ENCODE measurements around the gene C11orf21. TPM values are rescaled to one million over a fixed set of nuclear protein-coding genes. Genes with fewer than 3 reads are reported as not detected.
A peak's percentile ranks its signal among the peaks of the same experiment; 100 is the strongest.

C11orf21 gene
- total RNA-seq, 1 donor from 2014 or later, result 8.1 TPM

- Histone ChIP-seq H3K4me1 (peaks cover 80% of the 10 kb centered on the region), H3K36me3 (no peaks in the 10 kb centered on the region), H3K9me3 (no peaks in the 10 kb centered on the region), H3K4me3 (no peak overlapping the region), H3K27ac (peak overlapping the region; percentile 51), H3K27me3 (no peaks in the 10 kb centered on the region)
- TF ChIP-seq CTCF (IDR thresholded peaks at IDR 0.05) (no peak), POLR2AphosphoS5 (IDR thresholded peaks at IDR 0.05; ENCODE audit: insufficient read depth in 1 of 2, low read depth in 1 of 2) (no peak), POLR2A (IDR thresholded peaks at IDR 0.05) (no peak)
- intact Hi-C loops (cut with DNase I), result loop anchor here (5.0 to 10.0 kb wide), 3 partner anchors 89 to 586 kb away; no protein-coding TSS in a partner anchor
- no peak for DNase-seq (ENCODE audit: extremely low spot score in 2 of 2)
These were observed 7.0 kb upstream of the C11orf21 start for GRCh38 chr11:2308713-2309112.

DNA sequence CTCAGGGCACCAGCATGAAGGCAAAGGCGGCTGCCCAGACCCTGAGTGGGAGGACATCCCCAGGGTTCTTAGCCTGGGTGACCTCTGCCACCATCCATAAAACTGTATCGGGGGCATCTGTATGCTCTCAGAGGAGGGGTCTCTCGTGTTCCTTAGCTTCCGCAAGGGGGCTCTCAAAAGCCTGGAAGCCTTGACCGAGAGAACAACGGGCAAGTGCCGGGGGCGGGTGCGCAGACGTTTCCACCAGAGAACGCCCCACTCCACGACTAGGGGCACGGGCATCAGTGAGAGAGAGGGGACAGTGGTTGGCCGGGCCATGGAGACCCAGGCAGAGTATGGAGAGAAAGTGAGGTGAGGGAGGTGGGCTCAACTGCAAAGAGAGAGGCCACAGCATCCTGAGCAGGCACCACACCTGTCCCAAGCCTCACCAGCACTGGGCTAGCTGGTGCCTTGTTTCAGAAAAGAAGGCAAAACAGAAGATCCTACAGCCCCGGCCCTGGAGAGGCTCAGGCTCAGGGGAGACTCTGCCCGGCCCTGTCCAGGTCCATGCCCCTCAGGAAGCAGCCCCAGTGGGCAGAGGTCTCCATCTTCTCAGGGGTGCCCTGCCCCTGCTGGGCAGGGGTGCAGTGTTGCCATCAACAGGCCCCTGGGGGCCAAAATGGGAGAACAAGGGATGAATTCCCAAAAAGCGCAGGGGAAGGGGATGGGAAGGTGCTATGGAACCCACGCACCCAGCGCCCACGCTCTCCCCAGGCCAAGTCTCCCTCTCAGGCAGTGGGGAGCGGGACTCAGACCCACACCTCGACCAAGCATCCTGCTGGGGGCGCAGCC, 6.0 kb upstream of the C11orf21 start:
- intact Hi-C loops (cut with DNase I), result loop anchor here (2.0 to 10.0 kb wide), 4 partner anchors 90 to 587 kb away; no protein-coding TSS in a partner anchor
- TF ChIP-seq POLR2AphosphoS5 (IDR thresholded peaks at IDR 0.05; ENCODE audit: insufficient read depth in 1 of 2, low read depth in 1 of 2), result no peak
- no peak for TF ChIP-seq CTCF (IDR thresholded peaks at IDR 0.05)
- Histone ChIP-seq H3K36me3 (no peaks in the 10 kb centered on the region), H3K9me3 (no peaks in the 10 kb centered on the region), H3K4me1 (peaks cover 80% of the 10 kb centered on the region), H3K4me3 (peak overlapping the region in 1 of 2 donors; percentile 15), H3K27me3 (no peaks in the 10 kb centered on the region), H3K27ac (peak overlapping the region; percentile 97)
- DNase-seq (ENCODE audit: extremely low spot score in 2 of 2), result no peak

DNA sequence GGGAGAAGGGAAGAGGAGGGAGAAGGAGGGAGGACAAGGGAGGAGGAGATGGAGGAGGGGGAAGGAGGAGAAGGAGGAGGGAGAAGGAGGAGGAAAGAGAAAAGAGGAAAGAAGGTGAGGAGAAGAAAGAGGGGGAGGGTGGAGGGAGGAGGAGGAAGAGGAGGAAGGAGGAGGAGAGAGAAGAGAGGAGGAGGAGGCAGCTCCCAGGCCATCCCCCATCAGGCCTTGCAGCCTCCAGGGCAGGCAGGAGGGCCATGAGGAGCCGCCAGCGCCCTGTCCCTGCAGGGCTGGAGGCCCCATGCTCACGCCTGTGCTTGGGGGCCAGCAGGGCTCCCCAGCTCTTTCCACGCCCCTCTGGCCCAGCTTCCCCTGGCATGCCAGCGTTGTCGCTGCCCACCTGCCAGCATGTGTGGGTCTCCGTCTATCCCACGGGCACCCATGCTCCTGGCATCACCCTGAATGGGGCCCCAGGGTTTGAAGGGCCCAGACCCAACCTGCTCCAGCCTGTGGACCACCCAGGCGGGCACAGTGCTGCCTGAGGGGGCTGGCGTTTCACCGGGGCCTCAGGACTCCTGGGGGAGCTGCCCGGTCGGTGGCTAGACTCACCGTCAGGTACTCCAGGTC, 5.3 kb upstream of the C11orf21 start:
- Histone ChIP-seq H3K27me3 (no peaks in the 10 kb centered on the region), H3K27ac (peak overlapping the region; percentile 97), H3K4me3 (peak overlapping the region; percentile 15 to 27), H3K4me1 (peaks cover 74% of the 10 kb centered on the region), H3K9me3 (no peaks in the 10 kb centered on the region), H3K36me3 (no peaks in the 10 kb centered on the region)
- intact Hi-C loops (cut with DNase I), result loop anchor here (2.0 to 10.0 kb wide), 4 partner anchors 90 to 588 kb away; no protein-coding TSS in a partner anchor
- TF ChIP-seq POLR2A (IDR thresholded peaks at IDR 0.05) (no peak), POLR2AphosphoS5 (IDR thresholded peaks at IDR 0.05; ENCODE audit: insufficient read depth in 1 of 2, low read depth in 1 of 2) (no peak), CTCF (IDR thresholded peaks at IDR 0.05) (no peak)
- no peak for DNase-seq (ENCODE audit: extremely low spot score in 2 of 2)

GRCh38 chr11:2306452-2306823, 4.7 kb upstream of the C11orf21 start:
- Histone ChIP-seq H3K36me3 (no peaks in the 10 kb centered on the region), H3K27ac (peak overlapping the region; percentile 97), H3K4me1 (peaks cover 68% of the 10 kb centered on the region), H3K4me3 (peak overlapping the region; percentile 10 to 27), H3K27me3 (no peaks in the 10 kb centered on the region), H3K9me3 (no peaks in the 10 kb centered on the region)
- intact Hi-C loops (cut with DNase I), result loop anchor here (2.0 to 10.0 kb wide), 4 partner anchors 91 to 588 kb away; no protein-coding TSS in a partner anchor
- TF ChIP-seq POLR2AphosphoS5 (IDR thresholded peaks at IDR 0.05; ENCODE audit: insufficient read depth in 1 of 2, low read depth in 1 of 2) (peak; percentile 81 to 82), CTCF (IDR thresholded peaks at IDR 0.05) (peak in 1 of 3 experiments; percentile 15), POLR2A (IDR thresholded peaks at IDR 0.05) (peak in 1 of 2 donors; percentile 11)
- DNase-seq (ENCODE audit: extremely low spot score in 2 of 2), result no peak

Data from vagina (tissue), 2 donors.